ENCODE results near the gene AHNAK2. TPM values are rescaled to one million over a fixed set of nuclear protein-coding genes. Genes with fewer than 3 reads are reported as not detected.
"Not testable (repeated sequence)": the region's sequence is repeated elsewhere in the genome, so short reads cannot be mapped to it uniquely, and the experiment has no call there.

AHNAK2 gene
- total RNA-seq, 1 experiment from 2014 or later, result 45.0 TPM

DNA sequence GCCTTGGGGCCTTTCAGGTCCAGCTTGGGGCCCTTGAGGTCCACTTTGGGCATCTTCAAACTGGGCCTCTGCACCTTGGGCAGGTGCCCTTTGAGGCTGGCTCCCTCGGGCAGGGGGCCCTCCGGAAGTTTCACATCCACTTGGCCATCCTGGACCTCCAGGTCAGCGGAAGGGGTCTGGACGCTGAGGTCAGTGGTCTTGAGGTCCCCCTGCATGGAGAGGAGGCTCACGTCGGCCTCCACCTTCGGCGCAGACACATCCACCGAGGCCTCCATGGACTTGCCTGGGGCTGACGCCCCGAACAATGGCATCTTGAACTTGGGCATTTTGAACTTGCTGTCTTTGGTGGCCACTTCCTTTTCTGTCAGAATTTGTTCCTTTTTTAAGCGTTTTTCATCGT lies 25.1 kb downstream of the AHNAK2 start:
- Histone ChIP-seq H3K27ac (ENCODE audit: low read depth, low read length) (no peak overlapping the region), H3K36me3 (ENCODE audit: control insufficient read depth in 1 of 2, insufficient read depth in 2 of 2, low read length in 2 of 2) (no peaks in the 10 kb centered on the region; a peak in 2 of 4 replicates), H3K4me3 (replicated peaks in 1 of 2; ENCODE audit: low read depth in 1 of 2, low read length in 2 of 2) (no peak overlapping the region), H3K9me2 (ENCODE audit: insufficient read depth) (no peaks in the 10 kb centered on the region), H4K20me1 (ENCODE audit: insufficient read depth) (no peaks in the 10 kb centered on the region), H3K27me3 (ENCODE audit: insufficient read depth, low read length) (no peaks in the 10 kb centered on the region), H3K9me3 (ENCODE audit: control insufficient read depth in 1 of 2, insufficient read depth in 1 of 2, low read depth in 1 of 2, low read length in 2 of 2) (no peaks in the 10 kb centered on the region), H3K9ac (ENCODE audit: low read length) (no peak overlapping the region), H3K4me1 (ENCODE audit: control insufficient read depth in 1 of 2, insufficient read depth in 2 of 2, low read length in 2 of 2) (peaks cover 2 to 3% of the 10 kb centered on the region in 2 experiments; a peak in 2 of 4 replicates), H3K4me2 (ENCODE audit: low read length) (no peak overlapping the region), H2AFZ (ENCODE audit: low read depth, low read length, poor library complexity, severe bottlenecking) (no peak overlapping the region), H3K79me2 (ENCODE audit: insufficient read depth, low read length) (no peaks in the 10 kb centered on the region)
- POLR2A ChIA-PET, result no interaction called here
- DNase-seq (ENCODE audit: low read depth, low spot score), result no peak
- TF ChIP-seq SRF (IDR thresholded peaks at IDR 0.05; ENCODE audit: low read depth) (no peak), EZH2phosphoT487 (IDR thresholded peaks at IDR 0.05; ENCODE audit: borderline replicate concordance) (no peak), CEBPB (IDR thresholded peaks at IDR 0.05; ENCODE audit: low read depth) (no peak), TCF7L2 (IDR thresholded peaks at IDR 0.05; ENCODE audit: borderline replicate concordance, extremely low read depth, insufficient read depth, insufficient read length) (no peak)
- RAD21 ChIA-PET (ENCODE audit: low non-redundant PET in 1 of 2, low total read pairs in 2 of 2, uncharacterized antibody in 2 of 2, unreplicated experiment in 2 of 2), result no interaction called here
- ATAC-seq, result no peak
- intact Hi-C loops (cut with micrococcal nuclease), result no loop called here
- BruUV-seq (replicated peaks), result TSS peak; percentile 59
- CTCF ChIA-PET, result no interaction called here

- H4K20me1 ChIP-seq (ENCODE audit: insufficient read depth); H3K9me2 ChIP-seq (ENCODE audit: insufficient read depth); intact Hi-C loops (cut with micrococcal nuclease); H3K4me3 ChIP-seq (replicated peaks in 1 of 2; ENCODE audit: low read depth in 1 of 2, low read length in 2 of 2); RAD21 ChIA-PET (ENCODE audit: low non-redundant PET in 1 of 2, low total read pairs in 2 of 2, uncharacterized antibody in 2 of 2, unreplicated experiment in 2 of 2); ATAC-seq; H3K4me2 ChIP-seq (ENCODE audit: low read length); H3K9me3 ChIP-seq (ENCODE audit: control insufficient read depth in 1 of 2, insufficient read depth in 1 of 2, low read depth in 1 of 2, low read length in 2 of 2); H3K27me3 ChIP-seq (ENCODE audit: insufficient read depth, low read length); H3K9ac ChIP-seq (ENCODE audit: low read length); H3K36me3 ChIP-seq (ENCODE audit: control insufficient read depth in 1 of 2, insufficient read depth in 2 of 2, low read length in 2 of 2); DNase-seq (ENCODE audit: low read depth, low spot score); CTCF ChIA-PET; H3K27ac ChIP-seq (ENCODE audit: low read depth, low read length); BruUV-seq (replicated peaks); H3K4me1 ChIP-seq (ENCODE audit: control insufficient read depth in 1 of 2, insufficient read depth in 2 of 2, low read length in 2 of 2); POLR2A ChIA-PET; H3K79me2 ChIP-seq (ENCODE audit: insufficient read depth, low read length); H2AFZ ChIP-seq (ENCODE audit: low read depth, low read length, poor library complexity, severe bottlenecking): not testable (repeated sequence)
Observed at GRCh38 chr14:104951863-104952657, 26.1 kb downstream of the AHNAK2 start.

DNA sequence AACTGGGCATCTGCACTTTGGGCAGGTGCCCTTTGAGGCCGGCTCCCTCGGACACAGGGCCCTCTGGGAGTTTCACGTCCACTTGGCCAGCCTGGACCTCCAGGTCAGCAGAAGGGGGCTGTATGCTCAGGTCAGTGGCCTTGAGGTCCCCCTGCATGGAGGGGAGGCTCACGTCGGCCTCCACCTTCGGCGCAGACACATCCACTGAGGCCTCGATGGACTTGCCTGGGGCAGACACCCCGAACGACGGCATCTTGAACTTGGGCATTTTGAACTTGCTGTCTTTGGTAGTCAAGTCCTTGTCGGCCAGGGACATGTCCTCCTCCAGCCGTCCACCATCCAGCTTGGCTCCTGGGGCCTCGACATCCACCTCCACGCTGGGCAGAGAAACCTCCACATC lies 27.5 kb downstream of the AHNAK2 start:
- H3K4me3 ChIP-seq (replicated peaks in 1 of 2; ENCODE audit: low read depth in 1 of 2, low read length in 2 of 2); H3K9me2 ChIP-seq (ENCODE audit: insufficient read depth); H3K9ac ChIP-seq (ENCODE audit: low read length); H3K79me2 ChIP-seq (ENCODE audit: insufficient read depth, low read length); H2AFZ ChIP-seq (ENCODE audit: low read depth, low read length, poor library complexity, severe bottlenecking); H4K20me1 ChIP-seq (ENCODE audit: insufficient read depth); DNase-seq (ENCODE audit: low read depth, low spot score); H3K4me2 ChIP-seq (ENCODE audit: low read length); intact Hi-C loops (cut with micrococcal nuclease); H3K27me3 ChIP-seq (ENCODE audit: insufficient read depth, low read length); POLR2A ChIA-PET; H3K36me3 ChIP-seq (ENCODE audit: control insufficient read depth in 1 of 2, insufficient read depth in 2 of 2, low read length in 2 of 2); H3K4me1 ChIP-seq (ENCODE audit: control insufficient read depth in 1 of 2, insufficient read depth in 2 of 2, low read length in 2 of 2); RAD21 ChIA-PET (ENCODE audit: low non-redundant PET in 1 of 2, low total read pairs in 2 of 2, uncharacterized antibody in 2 of 2, unreplicated experiment in 2 of 2); ATAC-seq; CTCF ChIA-PET; H3K9me3 ChIP-seq (ENCODE audit: control insufficient read depth in 1 of 2, insufficient read depth in 1 of 2, low read depth in 1 of 2, low read length in 2 of 2); BruUV-seq (replicated peaks); H3K27ac ChIP-seq (ENCODE audit: low read depth, low read length): not testable (repeated sequence)

Data from HCT116 (cell line).